Erythroblast (primary cell): Measurements from ENCODE around the gene CD8B.
"Not testable (repeated sequence)": the region's sequence is repeated elsewhere in the genome, so short reads cannot be mapped to it uniquely, and the experiment has no call there.

ENCODE experiments used
- GATA1 ChIP-seq: IDR thresholded peaks from 2 replicates; pipeline ENCODE4 v1.6.1; 2011; ENCODE audit warnings: low read depth, mild to moderate bottlenecking, control low read depth, low read length, moderate library complexity
- POLR2A ChIP-seq: IDR thresholded peaks from 2 replicates; pipeline ENCODE4 v1.6.1; 2011; ENCODE audit warnings: mild to moderate bottlenecking, low read length

GRCh38 chr2:86839871-86840548, 21.7 kb downstream of the CD8B start:
- TF ChIP-seq POLR2A, GATA1: not testable (repeated sequence)
